ENCODE data around the gene DPYSL3. TPM values are rescaled to one million over a fixed set of nuclear protein-coding genes. Genes with fewer than 3 reads are reported as not detected.

The DPYSL3 gene
- total RNA-seq, 2 experiments from 2014 or later: not detected

GRCh38 chr5:147391781-147392180 lies 118.1 kb downstream of the DPYSL3 start:
- Mint-ChIP-seq H3K9me3 (no peaks in the 10 kb centered on the region), H3K36me3 (ENCODE audit: low read depth) (no peaks in the 10 kb centered on the region), H3K27ac (no peak overlapping the region), H3K27me3 (no peaks in the 10 kb centered on the region), H3K4me1 (no peaks in the 10 kb centered on the region), H3K4me3 (no peak overlapping the region)
- DNase-seq: no peak
- POLR2A ChIA-PET: no interaction called here
- CTCF ChIA-PET: interaction anchor here (1.3 kb wide), 1 partner anchor 10 kb away, joined by 3 read pairs; no protein-coding TSS in a partner anchor

- H3K27ac Mint-ChIP-seq: no peak overlapping the region
- H3K36me3 Mint-ChIP-seq (ENCODE audit: low read depth): no peaks in the 10 kb centered on the region
- no peaks in the 10 kb centered on the region for H3K4me1 Mint-ChIP-seq
- H3K9me3 Mint-ChIP-seq: no peaks in the 10 kb centered on the region
- CTCF ChIA-PET: interaction anchor here (0.7 kb wide), 1 partner anchor 70 kb away, joined by 3 read pairs; no protein-coding TSS in a partner anchor
- no peak overlapping the region for H3K4me3 Mint-ChIP-seq
- DNase-seq: no peak
- POLR2A ChIA-PET: no interaction called here
- H3K27me3 Mint-ChIP-seq: no peaks in the 10 kb centered on the region
These were observed 119.1 kb downstream of the DPYSL3 start for GRCh38 chr5:147390654-147391225.

- POLR2A ChIA-PET: no interaction called here
- Mint-ChIP-seq H3K4me3 (no peak overlapping the region), H3K9me3 (no peaks in the 10 kb centered on the region), H3K27ac (no peak overlapping the region), H3K36me3 (ENCODE audit: low read depth) (no peaks in the 10 kb centered on the region), H3K4me1 (no peaks in the 10 kb centered on the region), H3K27me3 (no peaks in the 10 kb centered on the region)
- no peak for DNase-seq
- CTCF ChIA-PET: interaction anchor here (0.8 kb wide), 1 partner anchor 9 kb away, joined by 3 read pairs; no protein-coding TSS in a partner anchor
These were observed 121.4 kb downstream of the DPYSL3 start for GRCh38 chr5:147388184-147389108.

- Mint-ChIP-seq H3K4me3 (no peak overlapping the region), H3K27me3 (no peaks in the 10 kb centered on the region), H3K27ac (no peak overlapping the region), H3K4me1 (no peaks in the 10 kb centered on the region), H3K9me3 (no peaks in the 10 kb centered on the region), H3K36me3 (ENCODE audit: low read depth) (no peaks in the 10 kb centered on the region)
- CTCF ChIA-PET: no interaction called here
- POLR2A ChIA-PET: no interaction called here
- no peak for DNase-seq
These were observed 122.8 kb downstream of the DPYSL3 start for GRCh38 chr5:147387109-147387508.

- ChIA-PET CTCF (no interaction called here), POLR2A (no interaction called here)
- Mint-ChIP-seq H3K27ac (no peak overlapping the region), H3K4me1 (no peaks in the 10 kb centered on the region), H3K27me3 (no peaks in the 10 kb centered on the region), H3K4me3 (no peak overlapping the region), H3K36me3 (ENCODE audit: low read depth) (no peaks in the 10 kb centered on the region), H3K9me3 (peaks cover 2% of the 10 kb centered on the region)
- DNase-seq: no peak
These were observed 125.3 kb downstream of the DPYSL3 start for GRCh38 chr5:147384346-147385193.

GRCh38 chr5:147382776-147383175 lies 127.1 kb downstream of the DPYSL3 start:
- Mint-ChIP-seq H3K27ac (no peak overlapping the region), H3K4me1 (no peaks in the 10 kb centered on the region), H3K27me3 (no peaks in the 10 kb centered on the region), H3K36me3 (ENCODE audit: low read depth) (no peaks in the 10 kb centered on the region), H3K9me3 (peaks cover 7% of the 10 kb centered on the region), H3K4me3 (no peak overlapping the region)
- CTCF ChIA-PET: no interaction called here
- no peak for DNase-seq
- POLR2A ChIA-PET: no interaction called here

GRCh38 chr5:147381555-147381954 lies 128.3 kb downstream of the DPYSL3 start:
- ChIA-PET CTCF (interaction anchor here (1.2 kb wide), 1 partner anchor 10 kb away, joined by 3 read pairs; no protein-coding TSS in a partner anchor), POLR2A (no interaction called here)
- no peak overlapping the region for H3K27ac Mint-ChIP-seq
- no peaks in the 10 kb centered on the region for H3K4me1 Mint-ChIP-seq
- no peak overlapping the region for H3K4me3 Mint-ChIP-seq
- H3K27me3 Mint-ChIP-seq: no peaks in the 10 kb centered on the region
- no peak for DNase-seq
- no peaks in the 10 kb centered on the region for H3K36me3 Mint-ChIP-seq (ENCODE audit: low read depth)
- H3K9me3 Mint-ChIP-seq: peaks cover 7% of the 10 kb centered on the region

- H3K4me3 Mint-ChIP-seq: no peak overlapping the region
- no peaks in the 10 kb centered on the region for H3K36me3 Mint-ChIP-seq (ENCODE audit: low read depth)
- peaks cover 7% of the 10 kb centered on the region for H3K9me3 Mint-ChIP-seq
- POLR2A ChIA-PET: no interaction called here
- CTCF ChIA-PET: no interaction called here
- H3K27me3 Mint-ChIP-seq: no peaks in the 10 kb centered on the region
- no peak overlapping the region for H3K27ac Mint-ChIP-seq
- DNase-seq: no peak
- H3K4me1 Mint-ChIP-seq: no peaks in the 10 kb centered on the region
These were observed 132.2 kb downstream of the DPYSL3 start for GRCh38 chr5:147377682-147378081.

- Mint-ChIP-seq H3K4me1 (no peaks in the 10 kb centered on the region), H3K27me3 (no peaks in the 10 kb centered on the region), H3K27ac (no peak overlapping the region), H3K36me3 (ENCODE audit: low read depth) (no peaks in the 10 kb centered on the region), H3K4me3 (no peak overlapping the region), H3K9me3 (peaks cover 7% of the 10 kb centered on the region)
- ChIA-PET POLR2A (interaction anchor here (0.7 kb wide), 1 partner anchor 173 kb away, joined by 3 read pairs; no protein-coding TSS in a partner anchor), CTCF (no interaction called here)
- no peak for DNase-seq
These were observed 134.7 kb downstream of the DPYSL3 start for GRCh38 chr5:147375151-147375550.

GRCh38 chr5:147373328-147373727 lies 136.5 kb downstream of the DPYSL3 start:
- Mint-ChIP-seq H3K9me3 (no peaks in the 10 kb centered on the region), H3K27me3 (no peaks in the 10 kb centered on the region), H3K4me1 (no peaks in the 10 kb centered on the region), H3K36me3 (ENCODE audit: low read depth) (no peaks in the 10 kb centered on the region), H3K4me3 (no peak overlapping the region), H3K27ac (no peak overlapping the region)
- ChIA-PET POLR2A (no interaction called here), CTCF (no interaction called here)
- DNase-seq: no peak

GRCh38 chr5:147372191-147372590 lies 137.7 kb downstream of the DPYSL3 start:
- POLR2A ChIA-PET: no interaction called here
- H3K27me3 Mint-ChIP-seq: no peaks in the 10 kb centered on the region
- no peaks in the 10 kb centered on the region for H3K36me3 Mint-ChIP-seq (ENCODE audit: low read depth)

GRCh38 chr5:147371290-147371689 lies 138.6 kb downstream of the DPYSL3 start:
- Mint-ChIP-seq H3K27me3 (no peaks in the 10 kb centered on the region), H3K36me3 (ENCODE audit: low read depth) (no peaks in the 10 kb centered on the region), H3K9me3 (no peaks in the 10 kb centered on the region), H3K4me3 (no peak overlapping the region), H3K4me1 (no peaks in the 10 kb centered on the region), H3K27ac (no peak overlapping the region)
- ChIA-PET CTCF (no interaction called here), POLR2A (no interaction called here)
- DNase-seq: no peak

More at GRCh38 chr5:147372191-147372590, 137.7 kb downstream of the DPYSL3 start:
- CTCF ChIA-PET: no interaction called here
- no peak for DNase-seq
- Mint-ChIP-seq H3K4me3 (no peak overlapping the region), H3K27ac (no peak overlapping the region), H3K4me1 (no peaks in the 10 kb centered on the region), H3K9me3 (no peaks in the 10 kb centered on the region)

- Mint-ChIP-seq H3K4me3 (no peak overlapping the region), H3K36me3 (ENCODE audit: low read depth) (no peaks in the 10 kb centered on the region), H3K9me3 (no peaks in the 10 kb centered on the region), H3K27me3 (no peaks in the 10 kb centered on the region), H3K27ac (no peak overlapping the region), H3K4me1 (no peaks in the 10 kb centered on the region)
- ChIA-PET CTCF (interaction anchor here (1.0 kb wide), 1 partner anchor 181 kb away, joined by 4 read pairs; no protein-coding TSS in a partner anchor), POLR2A (no interaction called here)
- no peak for DNase-seq
These were observed 140.0 kb downstream of the DPYSL3 start for GRCh38 chr5:147369742-147370374.
